Cerebellar cortex (tissue), 1 donor: Measurements from ENCODE around the gene BDH1.
"Not testable (repeated sequence)": the region's sequence is repeated elsewhere in the genome, so short reads cannot be mapped to it uniquely, and the experiment has no call there.

Experiments
- DNase-seq: peaks from one replicate; pipeline ENCODE4 v3.0.0-alpha.2; 2015; ENCODE audit warnings: low spot score

BDH1 gene

GRCh38 chr3:197577366-197578074 lies 21.8 kb upstream of the BDH1 start:
- DNase-seq = no peak

- no peak for DNase-seq
Observed at GRCh38 chr3:197576838-197577237, 21.1 kb upstream of the BDH1 start.

- no peak for DNase-seq
Observed at GRCh38 chr3:197575362-197575761, 19.6 kb upstream of the BDH1 start.

- DNase-seq = not testable (repeated sequence)
Observed at GRCh38 chr3:197574396-197574991, 18.7 kb upstream of the BDH1 start.

- DNase-seq = no peak
Observed at GRCh38 chr3:197573048-197573767, 17.4 kb upstream of the BDH1 start.

GRCh38 chr3:197571880-197572172 lies 16.1 kb upstream of the BDH1 start:
- DNase-seq = not testable (repeated sequence)

GRCh38 chr3:197571074-197571879 lies 15.5 kb upstream of the BDH1 start:
- not testable (repeated sequence) for DNase-seq

- DNase-seq = not testable (repeated sequence)
Observed at GRCh38 chr3:197569433-197569832, 13.7 kb upstream of the BDH1 start.

- DNase-seq = no peak
Observed at GRCh38 chr3:197567904-197568681, 12.3 kb upstream of the BDH1 start.

GRCh38 chr3:197566155-197566554 lies 10.4 kb upstream of the BDH1 start:
- not testable (repeated sequence) for DNase-seq

GRCh38 chr3:197564097-197564843 lies 8.5 kb upstream of the BDH1 start:
- no peak for DNase-seq

- no peak for DNase-seq
Observed at GRCh38 chr3:197562398-197563251, 6.9 kb upstream of the BDH1 start.

GRCh38 chr3:197561926-197562325 lies 6.2 kb upstream of the BDH1 start:
- no peak for DNase-seq

- DNase-seq = no peak
Observed at GRCh38 chr3:197559651-197560050, 3.9 kb upstream of the BDH1 start.

GRCh38 chr3:197554562-197555280 lies 1.0 kb downstream of the BDH1 start:
- peak; percentile 93 for DNase-seq

GRCh38 chr3:197554196-197554561 lies 1.6 kb downstream of the BDH1 start:
- no peak for DNase-seq

- DNase-seq = no peak
Observed at GRCh38 chr3:197552198-197552597, 3.6 kb downstream of the BDH1 start.

GRCh38 chr3:197550489-197550888 lies 5.3 kb downstream of the BDH1 start:
- DNase-seq = no peak

GRCh38 chr3:197549261-197549885 lies 6.4 kb downstream of the BDH1 start:
- DNase-seq = peak; percentile 43
